MM.1S (cell line): ENCODE data around the gene LHX5.

Experiments
- DNase-seq: peaks from one replicate; pipeline ENCODE4 v3.0.0-alpha.2; 2015
- H2AFZ ChIP-seq: fragments of 300-600 bp; sonication (generic); 2 replicates; pipeline ENCODE4 v1.6.0; 2016; ENCODE audit warnings: antibody characterized with exemption, low read length
- H3F3A ChIP-seq: fragments of 300-600 bp; sonication (generic); 2 replicates; pipeline ENCODE4 v1.6.1; 2016; ENCODE audit warnings: mild to moderate bottlenecking, antibody characterized with exemption, low read length, moderate library complexity, mixed read lengths; ENCODE audit not compliant: insufficient read depth
- H3K27ac ChIP-seq: fragments of 300-600 bp; sonication (generic); 2 replicates; pipeline ENCODE4 v1.5.1; 2016; ENCODE audit warnings: mild to moderate bottlenecking, low read length
- H3K27me3 ChIP-seq: fragments of 300-600 bp; sonication (generic); replicated peaks from 2 replicates; pipeline ENCODE4 v1.6.0; 2016; ENCODE audit warnings: low read length; ENCODE audit not compliant: insufficient read depth
- H3K36me3 ChIP-seq: fragments of 300-600 bp; sonication (generic); replicated peaks from 2 replicates; pipeline ENCODE4 v1.6.1; 2016; ENCODE audit warnings: mild to moderate bottlenecking, low read length, mixed read lengths; ENCODE audit not compliant: insufficient read depth
- H3K4me1 ChIP-seq: fragments of 300-600 bp; sonication (generic); 2 replicates; pipeline ENCODE4 v1.6.1; 2016; ENCODE audit warnings: low read length, mixed read lengths
- H3K4me2 ChIP-seq: fragments of 300-600 bp; sonication (generic); 2 replicates; pipeline ENCODE4 v1.6.0; 2016; ENCODE audit warnings: low read depth, low read length
- H3K4me3 ChIP-seq: fragments of 300-600 bp; sonication (generic); 2 replicates; pipeline ENCODE4 v1.5.1; 2016; ENCODE audit warnings: low read length, mixed read lengths
- H3K79me2 ChIP-seq: fragments of 300-600 bp; sonication (generic); 2 replicates; pipeline ENCODE4 v1.6.1; 2016; ENCODE audit warnings: mixed run types, low read length, mixed read lengths
- H3K9ac ChIP-seq: fragments of 300-600 bp; sonication (generic); 2 replicates; pipeline ENCODE4 v1.6.1; 2016; ENCODE audit warnings: low read length, mixed read lengths
- H3K9me2 ChIP-seq: fragments of 300-600 bp; sonication (generic); replicated peaks from 2 replicates; pipeline ENCODE4 v1.6.1; 2016; ENCODE audit warnings: mild to moderate bottlenecking, low read length, mixed read lengths; ENCODE audit not compliant: insufficient read depth
- H3K9me3 ChIP-seq: fragments of 300-600 bp; sonication (generic); replicated peaks from 2 replicates; pipeline ENCODE4 v1.6.1; 2016; ENCODE audit warnings: mild to moderate bottlenecking, low read length, mixed read lengths; ENCODE audit not compliant: insufficient read depth
- H4K20me1 ChIP-seq: fragments of 300-600 bp; sonication (generic); 2 replicates; pipeline ENCODE4 v1.6.1; 2016; ENCODE audit warnings: mild to moderate bottlenecking, low read length, moderate library complexity, mixed read lengths; ENCODE audit not compliant: insufficient read depth
- CTCF ChIP-seq: fragments of 300-600 bp; sonication (generic); IDR thresholded peaks from 2 replicates; pipeline ENCODE4 v1.5.1; 2016; ENCODE audit warnings: antibody characterized with exemption, low read length, mixed read lengths
- EZH2 ChIP-seq: fragments of 300-600 bp; sonication (generic); optimal IDR thresholded peaks from 2 replicates; pipeline ENCODE3; 2017; ENCODE audit warnings: low read depth, mild to moderate bottlenecking, antibody characterized with exemption, low read length, mixed read lengths
- EZH2phosphoT487 ChIP-seq: fragments of 300-600 bp; sonication (generic); IDR thresholded peaks from 2 replicates; pipeline ENCODE4 v1.6.1; 2018; ENCODE audit warnings: antibody characterized with exemption, low read length

The LHX5 gene

GRCh38 chr12:113440336-113440735, 31.3 kb downstream of the LHX5 start:
- Histone ChIP-seq H3K9ac (no peak overlapping the region), H3K4me1 (no peaks in the 10 kb centered on the region), H3K79me2 (no peaks in the 10 kb centered on the region), H3F3A (no peaks in the 10 kb centered on the region), H3K27me3 (no peaks in the 10 kb centered on the region; the same call in 1 of the 2 replicates), H3K36me3 (no peaks in the 10 kb centered on the region), H4K20me1 (no peaks in the 10 kb centered on the region), H3K9me3 (no peaks in the 10 kb centered on the region), H2AFZ (no peak overlapping the region), H3K4me3 (no peak overlapping the region), H3K27ac (no peak overlapping the region), H3K4me2 (no peak overlapping the region), H3K9me2 (no peaks in the 10 kb centered on the region)
- DNase-seq = no peak
- TF ChIP-seq EZH2 (no peak), EZH2phosphoT487 (no peak), CTCF (no peak)

GRCh38 chr12:113439606-113440030, 32.1 kb downstream of the LHX5 start:
- TF ChIP-seq EZH2phosphoT487 (no peak), CTCF (peak; percentile 51), EZH2 (no peak)
- no peaks in the 10 kb centered on the region for H3K9me3 ChIP-seq
- H3K4me1 ChIP-seq = no peaks in the 10 kb centered on the region
- H3K79me2 ChIP-seq = no peaks in the 10 kb centered on the region
- no peak overlapping the region for H3K27ac ChIP-seq
- DNase-seq = no peak
- H4K20me1 ChIP-seq = no peaks in the 10 kb centered on the region
- no peaks in the 10 kb centered on the region; the same call in 1 of the 2 replicates for H3K27me3 ChIP-seq
- H3K9ac ChIP-seq = no peak overlapping the region
- no peak overlapping the region for H3K4me2 ChIP-seq
- H3K4me3 ChIP-seq = no peak overlapping the region
- no peak overlapping the region for H2AFZ ChIP-seq
- H3F3A ChIP-seq = no peaks in the 10 kb centered on the region
- no peaks in the 10 kb centered on the region for H3K9me2 ChIP-seq
- H3K36me3 ChIP-seq = no peaks in the 10 kb centered on the region

GRCh38 chr12:113439301-113439597, 32.4 kb downstream of the LHX5 start:
- Histone ChIP-seq H3K36me3 (no peaks in the 10 kb centered on the region), H3K4me2 (no peak overlapping the region), H3K9ac (no peak overlapping the region), H3K9me2 (no peaks in the 10 kb centered on the region), H2AFZ (no peak overlapping the region), H3K4me1 (no peaks in the 10 kb centered on the region), H3K27me3 (no peaks in the 10 kb centered on the region; the same call in 1 of the 2 replicates), H3K9me3 (no peaks in the 10 kb centered on the region), H4K20me1 (no peaks in the 10 kb centered on the region), H3K27ac (no peak overlapping the region), H3K79me2 (no peaks in the 10 kb centered on the region), H3K4me3 (no peak overlapping the region), H3F3A (no peaks in the 10 kb centered on the region)
- no peak for DNase-seq
- no peak for TF ChIP-seq CTCF
- TF ChIP-seq EZH2 = no peak
- no peak for TF ChIP-seq EZH2phosphoT487
